ENCODE results near the gene NOC4L.

GRCh38 chr12:132110677-132111076 lies 33.6 kb upstream of the NOC4L start:
- TF ChIP-seq EZH2 (IDR thresholded peaks at IDR 0.05; ENCODE audit: borderline replicate concordance, low read depth, low read length, severe bottlenecking) (no peak), CTCF (IDR thresholded peaks at IDR 0.05; ENCODE audit: extremely low read depth in 1 of 2, insufficient read depth in 1 of 2, low read depth in 1 of 2, low read length in 2 of 2) (no peak), POLR2AphosphoS5 (IDR thresholded peaks at IDR 0.05; ENCODE audit: insufficient read depth, low read depth, low read length) (no peak), POLR2A (IDR thresholded peaks at IDR 0.05; ENCODE audit: low read depth, low read length) (no peak)
- TF ChIP-seq, protein P1, sequence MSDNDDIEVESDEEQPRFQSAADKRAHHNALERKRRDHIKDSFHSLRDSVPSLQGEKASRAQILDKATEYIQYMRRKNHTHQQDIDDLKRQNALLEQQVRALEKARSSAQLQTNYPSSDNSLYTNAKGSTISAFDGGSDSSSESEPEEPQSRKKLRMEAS (IDR thresholded peaks at IDR 0.05; ENCODE audit: insufficient read depth, insufficient read length): no peak
